Measurements from ENCODE around the gene TMEM129. TPM values are rescaled to one million over a fixed set of nuclear protein-coding genes. Genes with fewer than 3 reads are reported as not detected.

Gene TMEM129
- 192 TPM for total RNA-seq

DNA sequence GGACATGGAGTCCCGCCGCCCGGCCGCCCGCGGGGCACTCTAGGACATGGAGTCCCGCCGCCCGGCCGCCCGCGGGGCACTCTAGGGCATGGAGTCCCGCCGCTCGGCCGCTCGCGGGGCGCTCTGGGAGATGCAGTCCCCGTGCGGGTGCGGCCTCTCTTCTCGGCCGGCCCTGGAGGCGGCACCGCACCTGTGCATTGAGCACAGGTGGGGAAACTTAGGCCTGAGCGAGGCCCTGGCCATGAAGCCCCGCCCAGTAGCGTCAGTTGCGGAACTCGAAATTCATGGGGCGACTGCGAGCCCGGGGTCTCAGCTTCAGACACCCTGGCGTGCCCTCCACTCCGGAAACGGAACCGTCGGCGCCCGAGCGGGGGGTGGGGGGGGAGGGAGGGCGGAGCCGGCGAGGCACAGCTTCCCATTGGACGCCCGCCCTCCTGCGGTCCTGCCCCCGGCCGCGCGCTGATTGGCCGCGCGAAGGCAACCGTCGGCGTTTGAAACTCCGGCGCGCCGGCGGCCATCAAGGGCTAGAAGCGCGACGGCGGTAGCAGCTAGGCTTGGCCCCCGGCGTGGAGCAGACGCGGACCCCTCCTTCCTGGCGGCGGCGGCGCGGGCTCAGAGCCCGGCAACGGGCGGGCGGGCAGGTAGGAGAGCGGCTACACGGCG is at the start of gene TMEM129, which contains the start of gene TACC3:
TSS of gene TMEM129 (minus strand) at position 321 of the 663 bp plus-strand sequence. CDS start 486 bp downstream, outside the sequence.
TSS of gene TACC3 (plus strand) at position 519 of the 663 bp plus-strand sequence. CDS start 1,901 bp downstream, outside the sequence.
- H3K27ac ChIP-seq, result peak within 1 kb of the TSS; percentile 87 to 90
- peak within 1 kb of the TSS; percentile 81 to 87 for H3K4me3 ChIP-seq
- peaks cover 10 to 24% of the 10 kb centered on the region in 2 donors for H3K36me3 ChIP-seq
- H3K4me1 ChIP-seq, result peaks cover 12 to 18% of the 10 kb centered on the region in 2 donors
- H3K9me3 ChIP-seq, result no peaks in the 10 kb centered on the region
- peak; percentile 84 to 95 for DNase-seq (ENCODE audit: low spot score in 2 of 2)
- H3K27me3 ChIP-seq, result no peaks in the 10 kb centered on the region
- intact Hi-C loops (cut with DNase I), result loop anchor here (1.0 to 10.0 kb wide), 5 partner anchors 9 to 694 kb away; partner anchors contain the start of genes CFAP99, FAM53A, NSD2 and SLBP
- TF ChIP-seq CTCF (IDR thresholded peaks at IDR 0.05), result no peak

- H3K27ac ChIP-seq, result no peak overlapping the region
- H3K4me3 ChIP-seq, result no peak overlapping the region
- H3K27me3 ChIP-seq, result peaks cover 10% of the 10 kb centered on the region
- H3K4me1 ChIP-seq, result peaks cover 0 to 4% of the 10 kb centered on the region in 2 donors
- intact Hi-C loops (cut with DNase I), result no loop called here
- H3K36me3 ChIP-seq, result no peaks in the 10 kb centered on the region
- DNase-seq (ENCODE audit: low spot score in 2 of 2), result no peak
- TF ChIP-seq CTCF (IDR thresholded peaks at IDR 0.05), result no peak
- H3K9me3 ChIP-seq, result no peaks in the 10 kb centered on the region
These were observed 49.7 kb upstream of the TMEM129 start for GRCh38 chr4:1770791-1771231.

DNA sequence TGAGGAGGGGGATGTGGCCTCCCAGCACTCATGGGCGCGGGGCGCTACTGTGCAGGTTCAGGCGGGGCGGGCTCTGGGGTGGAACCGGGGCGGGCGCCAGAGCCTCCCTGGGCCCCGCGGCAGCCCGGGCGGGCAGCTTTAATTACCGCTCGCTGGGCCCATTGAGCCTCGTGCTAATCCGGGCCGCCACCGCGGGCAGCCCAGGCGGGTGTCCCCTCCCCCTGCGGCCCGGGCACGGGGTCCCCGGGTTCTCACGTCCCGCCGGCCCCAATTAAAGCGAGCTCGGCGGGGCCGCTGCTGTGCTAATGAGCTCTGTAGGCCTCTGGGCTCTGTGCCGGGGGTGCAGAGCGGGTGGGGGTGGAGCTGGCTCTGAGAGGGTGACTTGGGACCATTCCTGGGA is 49.1 kb upstream of the TMEM129 start:
- TF ChIP-seq CTCF (IDR thresholded peaks at IDR 0.05), result no peak
- no peaks in the 10 kb centered on the region for H3K36me3 ChIP-seq
- no peaks in the 10 kb centered on the region for H3K9me3 ChIP-seq
- H3K27me3 ChIP-seq, result peaks cover 10% of the 10 kb centered on the region
- DNase-seq (ENCODE audit: low spot score in 2 of 2), result no peak
- no peak overlapping the region for H3K4me3 ChIP-seq
- H3K4me1 ChIP-seq, result peaks cover 0 to 4% of the 10 kb centered on the region in 2 donors
- intact Hi-C loops (cut with DNase I), result no loop called here
- H3K27ac ChIP-seq, result no peak overlapping the region

DNA sequence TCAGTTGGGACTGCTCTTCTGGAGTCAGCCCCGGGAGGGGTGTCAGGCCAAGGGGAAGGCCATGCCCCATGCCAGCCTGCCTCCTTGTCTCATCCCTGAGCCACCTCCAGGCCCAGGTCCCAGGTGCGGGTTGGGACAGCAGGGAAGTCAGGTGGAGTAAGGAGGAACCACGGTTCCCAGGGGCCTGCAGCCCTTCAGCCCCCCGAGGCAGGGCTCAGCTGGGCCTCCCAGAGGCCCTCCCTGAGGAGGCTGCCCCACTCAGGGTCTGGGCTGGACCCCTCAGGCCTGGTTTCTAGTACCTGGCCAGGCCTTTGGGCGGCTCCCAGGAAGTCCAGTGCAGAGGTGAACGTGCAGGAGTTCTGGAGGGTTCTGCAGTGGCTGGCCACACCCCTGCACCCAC is 48.6 kb upstream of the TMEM129 start:
- Histone ChIP-seq H3K4me1 (peaks cover 0 to 4% of the 10 kb centered on the region in 2 donors), H3K4me3 (no peak overlapping the region), H3K36me3 (no peaks in the 10 kb centered on the region), H3K27me3 (peaks cover 10% of the 10 kb centered on the region), H3K27ac (no peak overlapping the region), H3K9me3 (no peaks in the 10 kb centered on the region)
- TF ChIP-seq CTCF (IDR thresholded peaks at IDR 0.05), result no peak
- no peak for DNase-seq (ENCODE audit: low spot score in 2 of 2)
- intact Hi-C loops (cut with DNase I), result no loop called here

DNA sequence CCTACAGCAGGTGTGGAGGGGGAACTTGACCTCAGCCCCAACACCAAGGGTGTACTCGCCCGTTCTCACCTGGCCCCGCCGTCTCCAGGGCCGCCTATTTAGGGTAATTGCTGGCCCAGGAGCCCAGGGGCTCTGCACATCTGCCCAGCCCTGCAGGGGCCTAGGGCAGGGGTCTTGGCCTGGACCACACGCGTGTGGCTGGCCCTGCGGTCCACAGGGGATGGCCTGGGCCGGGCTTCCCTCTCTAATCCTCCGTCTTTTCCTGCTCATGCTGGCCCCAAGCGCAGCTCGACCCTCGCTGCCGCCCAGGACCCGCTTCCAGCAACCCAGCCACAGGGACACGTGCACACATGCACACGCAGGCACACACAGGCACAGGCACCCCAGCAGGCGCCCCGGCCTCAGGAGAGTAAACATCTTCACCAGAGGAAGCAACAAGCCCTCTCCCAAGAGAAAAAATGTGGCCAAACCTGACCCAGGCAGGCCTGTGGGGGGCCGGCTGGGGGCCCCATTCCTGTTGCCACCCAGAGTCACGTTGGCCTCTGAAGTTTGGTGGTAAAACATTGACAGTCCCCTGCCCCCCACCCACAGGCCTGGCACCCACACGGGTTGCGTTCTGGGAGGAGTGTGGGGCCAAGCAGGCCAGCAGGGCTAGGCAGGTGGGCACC is 47.4 kb upstream of the TMEM129 start:
- intact Hi-C loops (cut with DNase I), result no loop called here
- Histone ChIP-seq H3K36me3 (no peaks in the 10 kb centered on the region), H3K9me3 (no peaks in the 10 kb centered on the region), H3K4me1 (peaks cover 0 to 8% of the 10 kb centered on the region in 2 donors), H3K4me3 (no peak overlapping the region), H3K27me3 (peaks cover 10% of the 10 kb centered on the region), H3K27ac (no peak overlapping the region)
- TF ChIP-seq CTCF (IDR thresholded peaks at IDR 0.05), result no peak
- no peak for DNase-seq (ENCODE audit: low spot score in 2 of 2)
